Measurements from ENCODE around the gene NDUFV2.

DNA sequence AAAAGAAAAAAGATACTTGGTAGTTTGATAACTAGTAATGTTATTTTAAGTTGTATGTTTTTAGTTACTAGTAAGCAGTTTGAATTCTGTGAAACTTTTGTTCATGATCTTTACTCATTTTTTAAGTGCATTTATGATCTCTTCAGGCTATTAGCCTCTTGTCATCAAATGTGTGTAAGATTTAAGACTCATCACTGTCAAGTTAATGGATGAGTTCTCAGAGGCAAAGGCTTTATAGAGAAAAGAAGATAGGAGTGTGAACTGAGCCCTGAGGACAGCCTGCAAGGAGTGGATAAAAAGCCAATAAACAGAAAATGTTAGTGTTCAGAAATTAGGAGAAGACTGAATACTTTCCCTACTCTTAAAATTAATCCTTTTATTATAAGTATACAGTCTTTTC, 13.5 kb downstream of the NDUFV2 start:
- TF ChIP-seq POLR2A (IDR thresholded peaks at IDR 0.05) = no peak
- no peak for TF ChIP-seq CTCF (IDR thresholded peaks at IDR 0.05)
- no peak for TF ChIP-seq POLR2AphosphoS5 (IDR thresholded peaks at IDR 0.05)
- no peak for TF ChIP-seq EP300 (IDR thresholded peaks at IDR 0.05)

All from stomach (tissue), 4 donors.